Measurements from ENCODE around the gene TSN.
"Not testable (repeated sequence)": the region's sequence is repeated elsewhere in the genome, so short reads cannot be mapped to it uniquely, and the experiment has no call there.

GRCh38 chr2:121807771-121808170 lies 52.3 kb downstream of the TSN start:
- TF ChIP-seq, protein P1, sequence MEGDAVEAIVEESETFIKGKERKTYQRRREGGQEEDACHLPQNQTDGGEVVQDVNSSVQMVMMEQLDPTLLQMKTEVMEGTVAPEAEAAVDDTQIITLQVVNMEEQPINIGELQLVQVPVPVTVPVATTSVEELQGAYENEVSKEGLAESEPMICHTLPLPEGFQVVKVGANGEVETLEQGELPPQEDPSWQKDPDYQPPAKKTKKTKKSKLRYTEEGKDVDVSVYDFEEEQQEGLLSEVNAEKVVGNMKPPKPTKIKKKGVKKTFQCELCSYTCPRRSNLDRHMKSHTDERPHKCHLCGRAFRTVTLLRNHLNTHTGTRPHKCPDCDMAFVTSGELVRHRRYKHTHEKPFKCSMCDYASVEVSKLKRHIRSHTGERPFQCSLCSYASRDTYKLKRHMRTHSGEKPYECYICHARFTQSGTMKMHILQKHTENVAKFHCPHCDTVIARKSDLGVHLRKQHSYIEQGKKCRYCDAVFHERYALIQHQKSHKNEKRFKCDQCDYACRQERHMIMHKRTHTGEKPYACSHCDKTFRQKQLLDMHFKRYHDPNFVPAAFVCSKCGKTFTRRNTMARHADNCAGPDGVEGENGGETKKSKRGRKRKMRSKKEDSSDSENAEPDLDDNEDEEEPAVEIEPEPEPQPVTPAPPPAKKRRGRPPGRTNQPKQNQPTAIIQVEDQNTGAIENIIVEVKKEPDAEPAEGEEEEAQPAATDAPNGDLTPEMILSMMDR (IDR thresholded peaks at IDR 0.05) = not testable (repeated sequence)
- not testable (repeated sequence) for TF ChIP-seq POLR2AphosphoS5 (IDR thresholded peaks at IDR 0.05)

Data from prostate gland (tissue), 2 donors.